HG03097 (cell line): ENCODE measurements around the gene PLEKHN1.

Source experiments
- ATAC-seq: cut with Tn5 transposase; IDR thresholded peaks from one replicate; pipeline ENCODE4 v1.9.1; 2021; ENCODE audit not compliant: unreplicated experiment, low FRiP score

Gene PLEKHN1

DNA sequence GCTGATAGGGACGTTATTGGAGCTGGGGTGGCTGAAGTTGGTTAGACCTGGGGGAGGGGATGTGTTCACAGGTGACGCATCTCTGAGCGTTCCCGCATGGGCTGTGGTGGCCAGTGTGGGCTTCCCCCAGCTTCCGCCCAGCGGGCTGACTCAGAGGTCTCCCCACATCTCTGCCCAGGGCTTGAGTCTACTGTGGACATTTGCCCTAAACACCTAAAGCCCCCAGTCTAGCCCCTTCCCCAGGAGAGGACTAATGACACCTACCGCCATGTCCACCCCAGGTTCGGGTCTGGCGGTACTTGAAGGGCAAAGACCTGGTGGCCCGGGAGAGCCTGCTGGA lies 55.6 kb downstream of the PLEKHN1 start:
- no peak for ATAC-seq

GRCh38 chr1:1022302-1023009 lies 56.2 kb downstream of the PLEKHN1 start:
- no peak for ATAC-seq

GRCh38 chr1:1023700-1024099 lies 57.4 kb downstream of the PLEKHN1 start:
- ATAC-seq: no peak

- ATAC-seq: no peak
These were observed 58.0 kb downstream of the PLEKHN1 start for GRCh38 chr1:1024149-1024770.

DNA sequence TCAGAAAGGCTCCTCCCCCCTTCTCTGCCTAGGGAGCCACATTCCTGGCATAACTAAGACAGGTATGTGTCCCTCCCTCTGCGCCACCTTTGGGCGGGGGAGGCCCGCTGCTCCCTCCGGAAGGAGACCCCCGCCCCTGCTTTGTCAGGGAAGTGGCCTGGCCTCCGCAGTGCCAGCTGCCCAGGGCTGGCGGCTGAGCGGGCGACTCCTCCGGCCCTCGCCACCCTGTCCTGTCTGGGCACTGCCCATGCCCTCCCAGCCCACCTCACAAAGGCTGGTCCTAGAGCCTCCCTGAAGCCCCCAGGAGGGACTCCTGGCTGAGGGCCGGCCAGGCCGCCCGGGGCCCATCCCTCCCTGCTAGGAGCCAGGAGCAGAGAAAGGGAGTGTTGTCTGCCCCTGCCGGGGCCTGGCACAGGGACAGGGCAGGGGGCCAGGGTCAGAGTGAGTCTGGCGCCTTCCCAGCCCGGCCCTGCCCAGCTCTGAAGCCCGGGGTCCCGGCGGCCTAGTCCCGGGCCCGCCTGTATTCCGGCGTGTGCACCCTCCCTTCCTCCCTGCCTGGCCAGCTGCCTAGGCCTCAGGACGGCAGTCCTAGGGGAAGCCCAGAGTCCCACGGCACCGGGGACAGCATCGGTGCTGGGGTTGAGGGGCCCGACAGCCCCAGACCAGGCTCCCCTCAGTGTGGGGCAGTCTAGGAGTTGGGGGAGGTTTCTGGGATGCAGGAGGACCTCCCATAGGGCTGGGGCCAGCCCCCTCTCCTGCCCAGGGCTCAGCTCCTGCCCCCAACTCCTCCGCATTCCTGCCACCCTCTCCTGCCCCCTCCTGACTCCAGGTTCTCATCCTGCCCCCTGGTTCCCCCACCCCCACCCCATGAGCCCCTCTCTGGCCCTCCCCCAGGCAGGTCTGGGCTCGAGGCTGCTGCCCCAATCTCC lies 58.8 kb downstream of the PLEKHN1 start:
- ATAC-seq: no peak
